ENCODE data around the gene ANAPC16.
"Not testable (repeated sequence)": the region's sequence is repeated elsewhere in the genome, so short reads cannot be mapped to it uniquely, and the experiment has no call there.

The ANAPC16 gene

GRCh38 chr10:72242675-72243074, 26.9 kb downstream of the ANAPC16 start:
- TF ChIP-seq, protein P1, sequence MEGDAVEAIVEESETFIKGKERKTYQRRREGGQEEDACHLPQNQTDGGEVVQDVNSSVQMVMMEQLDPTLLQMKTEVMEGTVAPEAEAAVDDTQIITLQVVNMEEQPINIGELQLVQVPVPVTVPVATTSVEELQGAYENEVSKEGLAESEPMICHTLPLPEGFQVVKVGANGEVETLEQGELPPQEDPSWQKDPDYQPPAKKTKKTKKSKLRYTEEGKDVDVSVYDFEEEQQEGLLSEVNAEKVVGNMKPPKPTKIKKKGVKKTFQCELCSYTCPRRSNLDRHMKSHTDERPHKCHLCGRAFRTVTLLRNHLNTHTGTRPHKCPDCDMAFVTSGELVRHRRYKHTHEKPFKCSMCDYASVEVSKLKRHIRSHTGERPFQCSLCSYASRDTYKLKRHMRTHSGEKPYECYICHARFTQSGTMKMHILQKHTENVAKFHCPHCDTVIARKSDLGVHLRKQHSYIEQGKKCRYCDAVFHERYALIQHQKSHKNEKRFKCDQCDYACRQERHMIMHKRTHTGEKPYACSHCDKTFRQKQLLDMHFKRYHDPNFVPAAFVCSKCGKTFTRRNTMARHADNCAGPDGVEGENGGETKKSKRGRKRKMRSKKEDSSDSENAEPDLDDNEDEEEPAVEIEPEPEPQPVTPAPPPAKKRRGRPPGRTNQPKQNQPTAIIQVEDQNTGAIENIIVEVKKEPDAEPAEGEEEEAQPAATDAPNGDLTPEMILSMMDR (IDR thresholded peaks at IDR 0.05; ENCODE audit: insufficient read depth, low read length, missing control alignments): no peak
- POLR2A ChIA-PET: interaction anchor here (1.3 kb wide), 1 partner anchor 32 kb away, joined by 4 read pairs; no protein-coding TSS in a partner anchor
- no peak for DNase-seq (ENCODE audit: low read depth, low spot score)
- CTCF ChIA-PET: interaction anchor here (1.0 to 2.0 kb wide), 3 partner anchors 13 to 26 kb away, joined by 3 to 7 read pairs (median 3); partner anchors contain the start of gene ASCC1
- no peak overlapping the region for H3K4me3 ChIP-seq (ENCODE audit: low read depth, low read length)

DNA sequence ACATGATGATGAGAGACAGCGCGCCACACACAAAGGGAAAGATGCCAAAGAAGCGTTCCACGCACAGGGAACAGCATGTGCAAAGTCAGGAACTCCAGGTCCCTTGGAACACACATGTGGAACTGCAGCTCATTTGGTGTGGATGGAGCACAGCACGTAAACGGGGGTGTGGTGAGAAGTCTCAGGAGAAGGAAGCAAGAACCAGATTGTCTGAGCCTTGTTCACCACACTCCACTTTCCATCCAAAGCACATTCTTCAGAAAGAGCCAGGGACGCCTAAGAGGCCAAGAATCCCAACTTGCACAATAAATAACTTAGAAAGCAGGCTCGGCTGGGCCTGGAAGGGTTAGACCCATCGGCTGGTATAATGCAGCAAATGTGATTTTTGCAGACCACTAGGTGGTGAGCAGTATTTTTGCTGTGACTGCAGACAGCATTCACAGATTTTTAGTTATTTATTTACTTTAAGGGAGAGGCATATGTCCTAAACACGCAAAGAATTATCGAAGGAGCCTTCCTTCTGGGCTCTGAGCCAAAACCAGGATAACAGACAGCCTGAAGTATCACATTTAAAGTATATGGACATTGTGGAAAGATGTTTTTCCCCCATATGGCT, 28.1 kb downstream of the ANAPC16 start:
- ChIA-PET CTCF (interaction anchor here (0.6 to 3.3 kb wide), 9 partner anchors 10 to 33 kb away, joined by 3 to 12 read pairs (median 4); partner anchors contain the start of gene ASCC1), POLR2A (interaction anchor here (0.6 to 1.3 kb wide), 4 partner anchors 21 to 53 kb away, joined by 3 to 5 read pairs (median 4); partner anchors contain the start of gene DDIT4)
- peak; percentile 84 for DNase-seq (ENCODE audit: low read depth, low spot score)
- H3K4me3 ChIP-seq (ENCODE audit: low read depth, low read length): no peak overlapping the region
- TF ChIP-seq, protein P1 (IDR thresholded peaks at IDR 0.05; ENCODE audit: insufficient read depth, low read length, missing control alignments): peak; percentile 48

DNA sequence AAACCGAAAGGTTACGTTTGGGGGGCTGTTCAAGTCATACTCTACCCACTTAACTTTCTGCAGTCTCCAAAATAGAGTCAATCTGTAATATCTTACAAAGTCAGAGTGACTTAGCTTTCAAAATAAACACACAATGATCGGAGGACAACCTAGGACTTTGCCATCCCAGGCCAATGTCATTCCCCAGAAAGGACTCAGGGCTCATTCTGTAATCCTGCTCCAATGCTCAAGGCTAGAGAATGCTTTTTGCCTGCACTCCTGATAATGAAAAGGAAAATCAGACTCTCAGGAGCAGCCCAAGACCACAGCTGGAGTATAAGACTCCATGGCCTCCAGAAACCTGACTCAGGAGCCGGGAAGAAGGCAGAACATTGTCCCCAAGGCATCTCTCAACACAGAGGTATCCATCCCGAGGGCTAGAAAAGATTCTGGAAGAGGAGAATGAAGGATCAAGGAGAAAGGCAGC, 28.8 kb downstream of the ANAPC16 start:
- TF ChIP-seq, protein P1 (IDR thresholded peaks at IDR 0.05; ENCODE audit: insufficient read depth, low read length, missing control alignments): no peak
- H3K4me3 ChIP-seq (ENCODE audit: low read depth, low read length): no peak overlapping the region; the same call in 1 of the 2 replicates
- DNase-seq (ENCODE audit: low read depth, low spot score): no peak
- POLR2A ChIA-PET: no interaction called here
- CTCF ChIA-PET: interaction anchor here (0.6 to 3.3 kb wide), 7 partner anchors 10 to 92 kb away, joined by 3 to 12 read pairs (median 3); no protein-coding TSS in a partner anchor

- ChIA-PET POLR2A (interaction anchor here (1.1 kb wide), 1 partner anchor 28 kb away, joined by 4 read pairs; no protein-coding TSS in a partner anchor), CTCF (interaction anchor here (1.3 to 3.3 kb wide), 4 partner anchors 8 to 29 kb away, joined by 3 to 12 read pairs (median 7); no protein-coding TSS in a partner anchor)
- no peak for DNase-seq (ENCODE audit: low read depth, low spot score)
- TF ChIP-seq, protein P1 (IDR thresholded peaks at IDR 0.05; ENCODE audit: insufficient read depth, low read length, missing control alignments): no peak
- H3K4me3 ChIP-seq (ENCODE audit: low read depth, low read length): no peak overlapping the region
Observed at GRCh38 chr10:72245949-72246525, 30.2 kb downstream of the ANAPC16 start.

DNA sequence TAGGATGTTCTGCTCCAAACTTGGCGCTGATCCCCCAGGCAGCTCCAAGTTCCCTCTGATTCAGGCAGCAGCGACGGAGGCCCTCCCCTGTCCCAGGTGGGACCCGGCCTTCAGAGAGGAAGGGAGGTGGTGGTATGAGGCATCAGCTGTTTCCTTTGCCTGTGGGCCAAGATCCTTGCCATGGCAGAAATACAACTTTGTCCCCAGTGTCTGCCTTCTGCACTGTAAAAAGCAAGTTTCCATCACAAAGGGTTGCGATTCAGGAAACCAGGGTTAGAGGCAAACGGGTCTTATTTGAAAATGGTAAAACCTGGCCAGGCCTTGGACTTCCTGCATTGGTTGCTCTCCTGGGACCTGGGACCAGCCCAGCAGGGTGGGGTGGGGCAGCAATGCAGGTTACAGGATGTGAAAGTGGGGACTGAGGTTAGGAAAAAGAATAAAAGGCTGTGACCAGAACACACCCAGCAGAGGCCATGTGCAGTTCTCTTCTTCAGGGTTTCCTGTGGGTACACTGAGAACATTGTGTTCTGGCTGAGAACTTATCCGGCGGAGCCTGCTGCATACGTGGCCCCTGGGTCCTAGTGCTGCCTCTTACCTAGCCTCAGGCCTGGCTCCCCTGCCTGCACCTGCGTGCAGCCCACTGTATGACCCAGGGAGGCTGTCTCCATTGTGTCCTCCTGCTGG, 32.8 kb downstream of the ANAPC16 start:
- TF ChIP-seq, protein P1 (IDR thresholded peaks at IDR 0.05; ENCODE audit: insufficient read depth, low read length, missing control alignments): no peak
- no peak overlapping the region for H3K4me3 ChIP-seq (ENCODE audit: low read depth, low read length)
- no peak for DNase-seq (ENCODE audit: low read depth, low spot score)
- CTCF ChIA-PET: interaction anchor here (1.0 to 1.2 kb wide), 2 partner anchors 11 to 74 kb away, joined by 4 to 5 read pairs; no protein-coding TSS in a partner anchor
- POLR2A ChIA-PET: interaction anchor here (1.8 kb wide), 1 partner anchor 25 kb away, joined by 7 read pairs; the partner anchor contains the start of gene DDIT4

DNA sequence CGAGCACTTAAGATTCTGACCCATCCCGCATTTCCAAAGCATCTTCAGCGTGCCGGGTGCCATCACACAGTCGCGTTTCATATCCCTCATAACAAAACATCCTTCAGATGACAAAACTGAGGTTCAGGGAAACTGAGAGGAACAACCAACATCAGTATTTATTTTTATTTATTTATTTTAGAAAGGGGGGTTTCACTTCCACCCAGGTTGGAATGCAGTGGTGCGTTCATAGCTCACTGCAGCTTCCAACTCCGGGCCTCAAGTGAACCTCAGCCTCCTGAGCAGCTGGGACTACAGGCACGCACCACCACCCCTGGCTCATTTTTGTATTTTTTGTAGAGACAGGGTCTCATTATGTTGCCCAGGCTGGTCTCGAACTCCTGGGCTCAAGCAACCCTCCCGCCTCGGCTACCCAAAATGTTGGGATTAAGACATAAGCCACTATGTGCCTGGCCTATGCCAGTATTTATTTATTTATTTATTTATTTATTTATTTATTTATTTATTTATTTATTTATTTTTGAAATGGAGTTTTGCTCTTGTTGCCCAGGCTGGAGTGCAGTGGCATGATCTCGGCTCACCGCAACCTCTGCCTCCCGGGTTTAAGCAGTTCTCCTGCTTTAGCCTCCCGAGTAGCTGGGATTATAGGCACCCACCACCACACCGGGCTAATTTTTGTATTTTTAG, 33.5 kb downstream of the ANAPC16 start:
- DNase-seq (ENCODE audit: low read depth, low spot score); H3K4me3 ChIP-seq (ENCODE audit: low read depth, low read length); POLR2A ChIA-PET: not testable (repeated sequence)
- CTCF ChIA-PET: interaction anchor here (1.6 kb wide), 1 partner anchor 8 kb away, joined by 4 read pairs; no protein-coding TSS in a partner anchor
